Fibroblast of skin of left biceps (primary cell): ENCODE measurements around the gene TMEM217.
A peak's percentile ranks its signal among the peaks of the same experiment; 100 is the strongest.

ENCODE experiments used
- DNase-seq, 2 experiments: peaks; one replicate each; pipeline ENCODE4 v3.0.0-alpha.2; 2013; ENCODE audit warnings: low read depth in 2 of 2

TMEM217 gene

GRCh38 chr6:37244430-37245310 is 13.3 kb downstream of the TMEM217 start:
- peak; percentile 96 for DNase-seq

GRCh38 chr6:37243816-37244370 is 14.1 kb downstream of the TMEM217 start:
- no peak for DNase-seq

- DNase-seq: no peak
Measured at GRCh38 chr6:37243131-37243815, 14.7 kb downstream of the TMEM217 start.

- DNase-seq: peak; percentile 95 to 96
Measured at GRCh38 chr6:37242429-37243052, 15.4 kb downstream of the TMEM217 start.

- no peak for DNase-seq
Measured at GRCh38 chr6:37241775-37242428, 16.0 kb downstream of the TMEM217 start.

GRCh38 chr6:37241131-37241530 is 16.8 kb downstream of the TMEM217 start:
- no peak for DNase-seq

- DNase-seq: peak; percentile 80 to 86
Measured at GRCh38 chr6:37239950-37240713, 17.8 kb downstream of the TMEM217 start.

- no peak for DNase-seq
Measured at GRCh38 chr6:37239526-37239925, 18.4 kb downstream of the TMEM217 start.

GRCh38 chr6:37238381-37238780 is 19.6 kb downstream of the TMEM217 start:
- no peak for DNase-seq

GRCh38 chr6:37237789-37238188 is 20.2 kb downstream of the TMEM217 start:
- DNase-seq: no peak

GRCh38 chr6:37236921-37237320 is 21.0 kb downstream of the TMEM217 start:
- no peak for DNase-seq

- DNase-seq: no peak
Measured at GRCh38 chr6:37233541-37233940, 24.4 kb downstream of the TMEM217 start.

GRCh38 chr6:37232430-37233017 is 25.4 kb downstream of the TMEM217 start:
- no peak for DNase-seq

- DNase-seq: no peak
Measured at GRCh38 chr6:37230104-37230503, 27.8 kb downstream of the TMEM217 start.

GRCh38 chr6:37225350-37226169 is 32.4 kb downstream of the TMEM217 start:
- no peak for DNase-seq

- DNase-seq: no peak
Measured at GRCh38 chr6:37222992-37223391, 35.0 kb downstream of the TMEM217 start.

GRCh38 chr6:37222125-37222967 is 35.6 kb downstream of the TMEM217 start:
- DNase-seq: peak; percentile 51

- DNase-seq: no peak
Measured at GRCh38 chr6:37221585-37222124, 36.3 kb downstream of the TMEM217 start.
